B cell (primary cell): ENCODE measurements around the gene VIT. TPM values are rescaled to one million over a fixed set of nuclear protein-coding genes. Genes with fewer than 3 reads are reported as not detected.

Experiments used
- ATAC-seq: fragments of 200-7000 bp; cut with Tn5 transposase; one replicate; pipeline ENCODE4 v1.10.0; 2021; ENCODE audit warnings: low read depth, mild to moderate bottlenecking, moderate number of reproducible peaks, moderate library complexity
- CTCF ChIA-PET: fragments of 350-600 bp; sonication (Branson Sonifier 250); formaldehyde crosslinking; loops from one replicate; lab custom pipeline; 2021; ENCODE audit warnings: antibody characterized with exemption, inconsistent platforms; lab: Charles Lee
- POLR2A ChIA-PET: fragments of 350-600 bp; sonication (Branson Sonifier 250); formaldehyde crosslinking; loops from one replicate; lab custom pipeline; 2021; ENCODE audit warnings: antibody characterized with exemption; lab: Charles Lee
- DNase-seq: peaks from one replicate; pipeline ENCODE4 v3.0.0; 2013
- H2AFZ ChIP-seq: 2 replicates; pipeline ENCODE4 v1.6.1; 2012; ENCODE audit warnings: mild to moderate bottlenecking, low read depth, low read length; ENCODE audit not compliant: insufficient read depth, poor library complexity, severe bottlenecking
- H3K27ac ChIP-seq, 2 donors: 1 replicate in 1 of 2; 2 replicates in 1 of 2; pipeline ENCODE4 v1.5.1; 2012 to 2013; ENCODE audit warnings: low read length in 2 of 2, mild to moderate bottlenecking in 2 of 2, moderate library complexity in 1 of 2
- H3K27me3 ChIP-seq, 4 experiments: fragments of 200-600 bp in 1 of 4; sonication (generic) in 1 of 4; replicated peaks in 1 of 4; 1 replicate in 2 of 4; 2 replicates in 2 of 4; pipeline versions ENCODE4 v1.6.1 to v1.7.0; 2013 to 2016; ENCODE audit warnings: low read length in 3 of 4, mild to moderate bottlenecking in 2 of 4, mixed read lengths in 1 of 4, moderate library complexity in 1 of 4; ENCODE audit not compliant: insufficient read depth in 4 of 4, control insufficient read depth in 3 of 4; ENCODE audit errors: control extremely low read depth in 1 of 4
- H3K36me3 ChIP-seq, 2 experiments: replicated peaks in 1 of 2; 1 replicate in 1 of 2; 2 replicates in 1 of 2; pipeline versions ENCODE4 v1.6.1 to v1.7.1; 2013; ENCODE audit warnings: low read length in 1 of 2; ENCODE audit not compliant: insufficient read depth in 2 of 2, control insufficient read depth in 1 of 2; ENCODE audit errors: control extremely low read depth in 1 of 2, extremely low read depth in 1 of 2
- H3K4me1 ChIP-seq, 2 donors: fragments of 200-600 bp in 1 of 2; sonication (generic) in 1 of 2; 1 replicate in 1 of 2; 2 replicates in 1 of 2; pipeline versions ENCODE4 v1.5.1 to v1.6.1; 2013 to 2017; ENCODE audit warnings: low read length in 2 of 2; ENCODE audit not compliant: control insufficient read depth in 2 of 2, insufficient read depth in 2 of 2
- H3K4me2 ChIP-seq: replicated peaks from 2 replicates; pipeline ENCODE3; 2012; ENCODE audit warnings: mild to moderate bottlenecking, low read depth, low read length; ENCODE audit not compliant: poor library complexity, severe bottlenecking
- H3K4me3 ChIP-seq, 5 experiments: fragments of 200-600 bp in 1 of 5; sonication (generic) in 1 of 5; 1 replicate in 3 of 5; 2 replicates in 2 of 5; pipeline versions ENCODE4 v1.5.1 to v1.7.0; 2011 to 2016; ENCODE audit warnings: low read length in 4 of 5, mild to moderate bottlenecking in 4 of 5, low read depth in 2 of 5, control low read depth in 1 of 5, moderate library complexity in 1 of 5; ENCODE audit not compliant: insufficient read depth in 1 of 5; ENCODE audit errors: control extremely low read depth in 1 of 5, extremely low read depth in 1 of 5
- H3K79me2 ChIP-seq: fragments of 200-600 bp; sonication (generic); one replicate; pipeline ENCODE4 v1.6.0; 2016; ENCODE audit warnings: low read length; ENCODE audit not compliant: control insufficient read depth, insufficient read depth
- H3K9ac ChIP-seq: fragments of 200-600 bp; sonication (generic); 2 replicates; pipeline ENCODE4 v1.6.1; 2017; ENCODE audit warnings: mild to moderate bottlenecking, low read length, moderate library complexity
- H3K9me3 ChIP-seq, 3 donors: one replicate each; pipeline versions ENCODE4 v1.6.1 to v1.7.1; 2013; ENCODE audit warnings: low read length in 2 of 3; ENCODE audit not compliant: control insufficient read depth in 2 of 3, insufficient read depth in 1 of 3; ENCODE audit errors: control extremely low read depth in 1 of 3
- H4K20me1 ChIP-seq: 2 replicates; pipeline ENCODE4 v1.6.0; 2012; ENCODE audit warnings: mild to moderate bottlenecking, low read length; ENCODE audit not compliant: insufficient read depth, control insufficient read depth, poor library complexity, severe bottlenecking
- H3K27ac Mint-ChIP-seq: one replicate; pipeline ENCODE4 v1.8.0; 2021; ENCODE audit warnings: mixed read lengths
- H3K27me3 Mint-ChIP-seq: one replicate; pipeline ENCODE4 v1.8.0; 2021; ENCODE audit warnings: mixed read lengths
- H3K4me1 Mint-ChIP-seq: one replicate; pipeline ENCODE4 v1.8.0; 2021; ENCODE audit warnings: mixed read lengths
- H3K4me3 Mint-ChIP-seq: one replicate; pipeline ENCODE4 v1.8.0; 2021; ENCODE audit warnings: mixed read lengths
- H3K9me3 Mint-ChIP-seq: one replicate; pipeline ENCODE4 v1.8.0; 2022; ENCODE audit warnings: mixed read lengths; ENCODE audit not compliant: insufficient read depth
- EZH2 ChIP-seq: IDR thresholded peaks from 2 replicates; pipeline ENCODE4 v1.6.1; 2012; ENCODE audit warnings: borderline replicate concordance, low read depth, mild to moderate bottlenecking, moderate library complexity, low read length; ENCODE audit not compliant: insufficient read depth, poor library complexity, severe bottlenecking
- WGBS: methylation state at CpG from one replicate; pipeline ENCODE4 v1.1.5; 2013; ENCODE audit warnings: missing lambda C conversion rate; ENCODE audit not compliant: insufficient coverage; 5-methylcytosine and 5-hydroxymethylcytosine counted together
- intact Hi-C: fragments of 100-400 bp; cut with micrococcal nuclease; formaldehyde crosslinking; loops from one replicate; pipeline ENCODE4 v1.10.0; 2022
- polyA plus RNA-seq: library from polyadenylated mRNA; depleted of rRNA; stranded (reverse); fragments of >200 nt; gene quantifications from 2 replicates; pipeline ENCODE4 v1.2.3, GENCODE V29; 2012
- total RNA-seq, 2 donors: library from RNA; stranded (reverse); fragments of 120-200 nt in 1 of 2; gene quantifications; 1 replicate in 1 of 2; 2 replicates in 1 of 2; pipeline versions ENCODE4 v1.2.3 to v1.2.4, GENCODE V29; 2013 to 2022
- TF ChIP-seq, protein P1 (sequence below): fragments of 200-600 bp; IDR thresholded peaks from one replicate; pipeline ENCODE4 v1.8.0; 2022; ENCODE audit warnings: antibody characterized with exemption, mild to moderate bottlenecking

VIT gene
- total and polyA plus RNA-seq, 2 donors (not counting 1 experiment from before 2014, with no cell fraction given): not detected

DNA sequence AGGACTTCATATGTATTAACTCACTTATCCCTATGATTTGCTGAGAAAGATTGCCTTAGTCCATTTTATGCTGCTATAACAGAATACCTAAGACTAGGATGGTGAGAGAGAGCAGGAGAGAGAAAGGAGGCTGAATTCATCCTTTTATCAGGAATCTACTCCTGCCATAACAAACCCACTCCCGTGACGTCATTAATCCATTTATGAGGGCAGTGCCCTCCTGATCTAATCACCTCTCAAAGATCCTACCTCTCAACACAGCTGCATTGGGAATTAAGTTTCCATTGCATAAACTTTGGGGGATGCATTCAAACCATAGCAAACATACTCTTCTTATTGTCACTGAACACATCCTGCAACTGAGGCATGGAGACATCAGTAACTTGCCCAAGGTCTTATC lies 122.0 kb downstream of the VIT start:
- Mint-ChIP-seq H3K4me1 (no peaks in the 10 kb centered on the region), H3K27ac (no peak overlapping the region), H3K4me3 (no peak overlapping the region), H3K27me3 (peaks cover 8% of the 10 kb centered on the region), H3K9me3 (no peaks in the 10 kb centered on the region)
- no peaks in the 10 kb centered on the region for H3K27me3 ChIP-seq
- no peaks in the 10 kb centered on the region for H3K79me2 ChIP-seq
- H4K20me1 ChIP-seq: no peaks in the 10 kb centered on the region
- H3K4me2 ChIP-seq: no peak overlapping the region
- H3K9me3 ChIP-seq: no peaks in the 10 kb centered on the region
- CTCF ChIA-PET: no interaction called here
- no peak for DNase-seq
- H2AFZ ChIP-seq: no peak overlapping the region
- H3K36me3 ChIP-seq: no peaks in the 10 kb centered on the region
- 100% methylated on average over 2 of the region's 2 CpGs for WGBS
- TF ChIP-seq EZH2: no peak
- TF ChIP-seq, protein P1, sequence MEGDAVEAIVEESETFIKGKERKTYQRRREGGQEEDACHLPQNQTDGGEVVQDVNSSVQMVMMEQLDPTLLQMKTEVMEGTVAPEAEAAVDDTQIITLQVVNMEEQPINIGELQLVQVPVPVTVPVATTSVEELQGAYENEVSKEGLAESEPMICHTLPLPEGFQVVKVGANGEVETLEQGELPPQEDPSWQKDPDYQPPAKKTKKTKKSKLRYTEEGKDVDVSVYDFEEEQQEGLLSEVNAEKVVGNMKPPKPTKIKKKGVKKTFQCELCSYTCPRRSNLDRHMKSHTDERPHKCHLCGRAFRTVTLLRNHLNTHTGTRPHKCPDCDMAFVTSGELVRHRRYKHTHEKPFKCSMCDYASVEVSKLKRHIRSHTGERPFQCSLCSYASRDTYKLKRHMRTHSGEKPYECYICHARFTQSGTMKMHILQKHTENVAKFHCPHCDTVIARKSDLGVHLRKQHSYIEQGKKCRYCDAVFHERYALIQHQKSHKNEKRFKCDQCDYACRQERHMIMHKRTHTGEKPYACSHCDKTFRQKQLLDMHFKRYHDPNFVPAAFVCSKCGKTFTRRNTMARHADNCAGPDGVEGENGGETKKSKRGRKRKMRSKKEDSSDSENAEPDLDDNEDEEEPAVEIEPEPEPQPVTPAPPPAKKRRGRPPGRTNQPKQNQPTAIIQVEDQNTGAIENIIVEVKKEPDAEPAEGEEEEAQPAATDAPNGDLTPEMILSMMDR: no peak
- H3K4me1 ChIP-seq: no peaks in the 10 kb centered on the region
- no peak for ATAC-seq
- no peak overlapping the region for H3K4me3 ChIP-seq
- POLR2A ChIA-PET: no interaction called here
- no peak overlapping the region for H3K9ac ChIP-seq
- H3K27ac ChIP-seq: no peak overlapping the region
- intact Hi-C loops: no loop called here

GRCh38 chr2:36819095-36819711 lies 122.7 kb downstream of the VIT start:
- Mint-ChIP-seq H3K9me3 (no peaks in the 10 kb centered on the region), H3K27me3 (peaks cover 12% of the 10 kb centered on the region), H3K4me1 (no peaks in the 10 kb centered on the region), H3K27ac (no peak overlapping the region), H3K4me3 (no peak overlapping the region)
- no peak overlapping the region for H2AFZ ChIP-seq
- no peak for DNase-seq
- no peak overlapping the region for H3K27ac ChIP-seq
- no peak overlapping the region for H3K4me2 ChIP-seq
- ChIA-PET CTCF (no interaction called here), POLR2A (no interaction called here)
- intact Hi-C loops: no loop called here
- no peak overlapping the region for H3K4me3 ChIP-seq
- no CpG with 5 or more reads among the region's 4 CpGs for WGBS
- ATAC-seq: no peak
- H3K36me3 ChIP-seq: no peaks in the 10 kb centered on the region
- H4K20me1 ChIP-seq: no peaks in the 10 kb centered on the region
- H3K4me1 ChIP-seq: no peaks in the 10 kb centered on the region
- H3K79me2 ChIP-seq: no peaks in the 10 kb centered on the region
- no peak overlapping the region for H3K9ac ChIP-seq
- TF ChIP-seq EZH2: no peak
- TF ChIP-seq, protein P1: no peak
- no peaks in the 10 kb centered on the region for H3K9me3 ChIP-seq
- no peaks in the 10 kb centered on the region for H3K27me3 ChIP-seq
